ENCODE measurements around the gene MAD1L1. TPM values are rescaled to one million over a fixed set of nuclear protein-coding genes. Genes with fewer than 3 reads are reported as not detected.

Gene MAD1L1
- total RNA-seq, 2 donors from 2014 or later = 34.2 to 53.5 TPM

GRCh38 chr7:2048531-2048930, 184.2 kb downstream of the MAD1L1 start:
- H3K36me3 Mint-ChIP-seq = no peaks in the 10 kb centered on the region
- ATAC-seq = no peak
- DNase-seq (ENCODE audit: low spot score in 2 of 2) = no peak
- H3K27ac Mint-ChIP-seq = no peak overlapping the region
- H3K9me3 Mint-ChIP-seq = no peaks in the 10 kb centered on the region

- Mint-ChIP-seq H3K27ac (no peak overlapping the region), H3K9me3 (no peaks in the 10 kb centered on the region), H3K36me3 (peaks cover 0 to 4% of the 10 kb centered on the region in 2 donors)
- ATAC-seq (no peak), DNase-seq (ENCODE audit: low spot score in 2 of 2) (no peak)
Observed at GRCh38 chr7:2048006-2048405, 184.7 kb downstream of the MAD1L1 start.

GRCh38 chr7:2046581-2047565, 185.9 kb downstream of the MAD1L1 start:
- Mint-ChIP-seq H3K36me3 (peaks cover 0 to 10% of the 10 kb centered on the region in 2 donors), H3K9me3 (no peaks in the 10 kb centered on the region), H3K27ac (no peak overlapping the region)
- no peak for ATAC-seq
- DNase-seq (ENCODE audit: low spot score in 2 of 2) = peak in 1 of 2 donors; percentile 41

- no peak for ATAC-seq
- Mint-ChIP-seq H3K27ac (no peak overlapping the region), H3K9me3 (no peaks in the 10 kb centered on the region), H3K36me3 (peaks cover 0 to 17% of the 10 kb centered on the region in 2 donors)
- peak in 1 of 2 donors; percentile 49 for DNase-seq (ENCODE audit: low spot score in 2 of 2)
Observed at GRCh38 chr7:2045559-2046405, 187.0 kb downstream of the MAD1L1 start.

- Mint-ChIP-seq H3K27ac (peak overlapping the region in 1 of 2 donors; percentile 50), H3K9me3 (no peaks in the 10 kb centered on the region), H3K36me3 (peaks cover 0 to 17% of the 10 kb centered on the region in 2 donors)
- peak in 1 of 2 donors; percentile 50 for DNase-seq (ENCODE audit: low spot score in 2 of 2)
- ATAC-seq = no peak
Observed at GRCh38 chr7:2044883-2045471, 187.8 kb downstream of the MAD1L1 start.

GRCh38 chr7:2044311-2044882, 188.3 kb downstream of the MAD1L1 start:
- DNase-seq (ENCODE audit: low spot score in 2 of 2) (peak in 1 of 2 donors; percentile 26), ATAC-seq (no peak)
- Mint-ChIP-seq H3K36me3 (peaks cover 0 to 17% of the 10 kb centered on the region in 2 donors), H3K27ac (no peak overlapping the region), H3K9me3 (no peaks in the 10 kb centered on the region)

- peak in 1 of 2 donors; percentile 42 for DNase-seq (ENCODE audit: low spot score in 2 of 2)
- ATAC-seq = no peak
Observed at GRCh38 chr7:2043316-2044039, 189.3 kb downstream of the MAD1L1 start.

GRCh38 chr7:2042650-2043049, 190.1 kb downstream of the MAD1L1 start:
- no peaks in the 10 kb centered on the region for H3K9me3 Mint-ChIP-seq
- ATAC-seq (no peak), DNase-seq (ENCODE audit: low spot score in 2 of 2) (peak in 1 of 2 donors; percentile 28)
- no peak overlapping the region for H3K27ac Mint-ChIP-seq
- H3K36me3 Mint-ChIP-seq = peaks cover 0 to 17% of the 10 kb centered on the region in 2 donors

More at GRCh38 chr7:2043316-2044039, 189.3 kb downstream of the MAD1L1 start:
- Mint-ChIP-seq H3K9me3 (no peaks in the 10 kb centered on the region), H3K36me3 (peaks cover 0 to 17% of the 10 kb centered on the region in 2 donors), H3K27ac (no peak overlapping the region)

- peaks cover 0 to 17% of the 10 kb centered on the region in 2 donors for H3K36me3 Mint-ChIP-seq
- peak overlapping the region in 1 of 2 donors; percentile 16 for H3K27ac Mint-ChIP-seq
- H3K9me3 Mint-ChIP-seq = no peaks in the 10 kb centered on the region
- peak in 1 of 2 donors; percentile 30 for DNase-seq (ENCODE audit: low spot score in 2 of 2)
- ATAC-seq = no peak
Observed at GRCh38 chr7:2041496-2042367, 191.0 kb downstream of the MAD1L1 start.

- peak in 1 of 2 donors; percentile 44 for DNase-seq (ENCODE audit: low spot score in 2 of 2)
- peak in 1 of 2 donors; percentile 46 for ATAC-seq
Observed at GRCh38 chr7:2040893-2041270, 191.9 kb downstream of the MAD1L1 start.

GRCh38 chr7:2040201-2040892, 192.4 kb downstream of the MAD1L1 start:
- H3K9me3 Mint-ChIP-seq = no peaks in the 10 kb centered on the region
- ATAC-seq = no peak
- H3K27ac Mint-ChIP-seq = no peak overlapping the region

More at GRCh38 chr7:2040893-2041270, 191.9 kb downstream of the MAD1L1 start:
- H3K27ac Mint-ChIP-seq = no peak overlapping the region
- peaks cover 0 to 17% of the 10 kb centered on the region in 2 donors for H3K36me3 Mint-ChIP-seq
- H3K9me3 Mint-ChIP-seq = no peaks in the 10 kb centered on the region

GRCh38 chr7:2038931-2039728, 193.6 kb downstream of the MAD1L1 start:
- Mint-ChIP-seq H3K36me3 (peaks cover 0 to 17% of the 10 kb centered on the region in 2 donors), H3K27ac (peak overlapping the region in 1 of 2 donors; percentile 19), H3K9me3 (no peaks in the 10 kb centered on the region)
- peak; percentile 58 to 71 for ATAC-seq
- peak in 1 of 2 donors; percentile 50 for DNase-seq (ENCODE audit: low spot score in 2 of 2)

More at GRCh38 chr7:2040201-2040892, 192.4 kb downstream of the MAD1L1 start:
- peaks cover 0 to 17% of the 10 kb centered on the region in 2 donors for H3K36me3 Mint-ChIP-seq
- DNase-seq (ENCODE audit: low spot score in 2 of 2) = peak in 1 of 2 donors; percentile 6

GRCh38 chr7:2037808-2038522, 194.8 kb downstream of the MAD1L1 start:
- ATAC-seq (peak; percentile 60 to 63), DNase-seq (ENCODE audit: low spot score in 2 of 2) (peak in 1 of 2 donors; percentile 47)
- no peaks in the 10 kb centered on the region for H3K9me3 Mint-ChIP-seq
- peaks cover 0 to 13% of the 10 kb centered on the region in 2 donors for H3K36me3 Mint-ChIP-seq
- H3K27ac Mint-ChIP-seq = peak overlapping the region; percentile 50 to 91

Data from activated naive CD4-positive, alpha-beta T cell treated with anti-CD3 and anti-CD28 coated beads, Interleukin-2, amount 50 U/mL, for 72 hours (primary cell).